Measurements from ENCODE around the gene ADRA2C. TPM values are rescaled to one million over a fixed set of nuclear protein-coding genes. Genes with fewer than 3 reads are reported as not detected.

The ADRA2C gene
- polyA plus RNA-seq, 1 donor from 2014 or later = 3.0 TPM

DNA sequence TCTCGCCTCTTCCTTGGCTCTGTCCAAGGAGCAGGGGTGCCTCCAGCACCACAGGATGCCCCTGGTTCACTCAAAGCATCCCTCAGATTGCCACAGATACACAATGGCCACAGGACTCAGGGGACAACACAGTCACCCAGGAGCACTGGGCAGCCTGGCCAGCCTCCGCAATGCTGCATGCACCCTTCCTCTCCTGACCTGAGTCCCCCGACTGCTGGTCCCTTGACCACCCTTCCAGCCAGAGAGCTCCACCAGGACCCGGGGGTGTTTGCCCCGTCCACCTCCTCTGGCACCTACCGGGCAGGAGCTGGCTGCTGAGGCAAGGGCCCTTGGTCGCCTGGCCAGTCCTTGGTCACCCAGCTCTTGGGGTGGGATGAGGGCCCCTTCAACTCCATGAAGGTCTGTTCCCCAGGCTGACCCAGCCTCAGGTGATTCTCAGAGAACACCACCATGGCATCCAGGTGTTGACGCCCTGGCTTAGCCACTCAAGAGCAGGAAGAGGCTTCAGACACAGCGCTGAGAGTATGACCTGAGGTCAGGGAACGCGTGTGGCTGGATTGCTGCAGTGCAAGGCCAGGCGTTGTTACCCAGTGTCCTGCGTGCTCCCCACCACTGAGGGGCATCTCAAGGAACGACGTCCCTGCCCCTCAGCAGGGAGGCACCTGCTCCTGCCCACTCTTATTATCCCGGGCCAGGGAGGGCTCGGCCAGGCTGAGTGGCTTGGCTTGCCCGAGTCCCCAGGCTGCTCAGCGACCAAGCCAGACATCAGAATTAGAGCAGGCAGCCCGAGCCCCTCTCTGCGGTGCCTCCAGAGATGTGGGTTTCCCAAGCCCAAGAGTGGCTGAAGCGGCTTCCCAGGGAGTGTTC is 10.2 kb downstream of the ADRA2C start:
- no peak overlapping the region for H3K9ac ChIP-seq (ENCODE audit: low read length)
- H3K4me3 ChIP-seq (ENCODE audit: low read length) = no peak overlapping the region
- no peak overlapping the region for H2AFZ ChIP-seq (ENCODE audit: low read depth, low read length)
- no peak overlapping the region for H3K27ac ChIP-seq (ENCODE audit: low read length)
- H3K79me2 ChIP-seq (replicated peaks; ENCODE audit: insufficient read depth, low read length) = no peaks in the 10 kb centered on the region
- H3K36me3 ChIP-seq (ENCODE audit: insufficient read depth, low read length) = no peaks in the 10 kb centered on the region
- H3F3A ChIP-seq (ENCODE audit: insufficient read depth, low read length, poor library complexity, severe bottlenecking) = no peaks in the 10 kb centered on the region
- H3K9me3 ChIP-seq (ENCODE audit: low read length) = no peaks in the 10 kb centered on the region
- H3K4me2 ChIP-seq (ENCODE audit: low read length) = no peak overlapping the region
- no peaks in the 10 kb centered on the region for H3K27me3 ChIP-seq (ENCODE audit: insufficient read depth, low read depth, low read length)
- H4K20me1 ChIP-seq (ENCODE audit: insufficient read depth) = no peaks in the 10 kb centered on the region
- TF ChIP-seq MXI1 (conservative IDR thresholded peaks at IDR 0.05; ENCODE audit: poor library complexity, severe bottlenecking) = no peak
- TF ChIP-seq POLR2AphosphoS5 (IDR thresholded peaks at IDR 0.05) = no peak
- TF ChIP-seq CTCF (IDR thresholded peaks at IDR 0.05; ENCODE audit: poor library complexity, severe bottlenecking) = no peak
- TF ChIP-seq TAF1 (IDR thresholded peaks at IDR 0.05; ENCODE audit: low read depth) = no peak
- no peak for TF ChIP-seq EP300 (conservative IDR thresholded peaks at IDR 0.05; ENCODE audit: poor library complexity, severe bottlenecking)
- no peak for TF ChIP-seq EZH2 (IDR thresholded peaks at IDR 0.05; ENCODE audit: borderline replicate concordance, insufficient read depth, low read length, poor library complexity, severe bottlenecking)
- TF ChIP-seq, protein P1, sequence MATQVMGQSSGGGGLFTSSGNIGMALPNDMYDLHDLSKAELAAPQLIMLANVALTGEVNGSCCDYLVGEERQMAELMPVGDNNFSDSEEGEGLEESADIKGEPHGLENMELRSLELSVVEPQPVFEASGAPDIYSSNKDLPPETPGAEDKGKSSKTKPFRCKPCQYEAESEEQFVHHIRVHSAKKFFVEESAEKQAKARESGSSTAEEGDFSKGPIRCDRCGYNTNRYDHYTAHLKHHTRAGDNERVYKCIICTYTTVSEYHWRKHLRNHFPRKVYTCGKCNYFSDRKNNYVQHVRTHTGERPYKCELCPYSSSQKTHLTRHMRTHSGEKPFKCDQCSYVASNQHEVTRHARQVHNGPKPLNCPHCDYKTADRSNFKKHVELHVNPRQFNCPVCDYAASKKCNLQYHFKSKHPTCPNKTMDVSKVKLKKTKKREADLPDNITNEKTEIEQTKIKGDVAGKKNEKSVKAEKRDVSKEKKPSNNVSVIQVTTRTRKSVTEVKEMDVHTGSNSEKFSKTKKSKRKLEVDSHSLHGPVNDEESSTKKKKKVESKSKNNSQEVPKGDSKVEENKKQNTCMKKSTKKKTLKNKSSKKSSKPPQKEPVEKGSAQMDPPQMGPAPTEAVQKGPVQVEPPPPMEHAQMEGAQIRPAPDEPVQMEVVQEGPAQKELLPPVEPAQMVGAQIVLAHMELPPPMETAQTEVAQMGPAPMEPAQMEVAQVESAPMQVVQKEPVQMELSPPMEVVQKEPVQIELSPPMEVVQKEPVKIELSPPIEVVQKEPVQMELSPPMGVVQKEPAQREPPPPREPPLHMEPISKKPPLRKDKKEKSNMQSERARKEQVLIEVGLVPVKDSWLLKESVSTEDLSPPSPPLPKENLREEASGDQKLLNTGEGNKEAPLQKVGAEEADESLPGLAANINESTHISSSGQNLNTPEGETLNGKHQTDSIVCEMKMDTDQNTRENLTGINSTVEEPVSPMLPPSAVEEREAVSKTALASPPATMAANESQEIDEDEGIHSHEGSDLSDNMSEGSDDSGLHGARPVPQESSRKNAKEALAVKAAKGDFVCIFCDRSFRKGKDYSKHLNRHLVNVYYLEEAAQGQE (IDR thresholded peaks at IDR 0.05; ENCODE audit: borderline replicate concordance) = no peak
- TF ChIP-seq SMC3 (conservative IDR thresholded peaks at IDR 0.05; ENCODE audit: poor library complexity) = no peak
- no peak for TF ChIP-seq RAD21 (conservative IDR thresholded peaks at IDR 0.05)
- H3K9me2 ChIP-seq (ENCODE audit: insufficient read depth, low read length) = no peaks in the 10 kb centered on the region

DNA sequence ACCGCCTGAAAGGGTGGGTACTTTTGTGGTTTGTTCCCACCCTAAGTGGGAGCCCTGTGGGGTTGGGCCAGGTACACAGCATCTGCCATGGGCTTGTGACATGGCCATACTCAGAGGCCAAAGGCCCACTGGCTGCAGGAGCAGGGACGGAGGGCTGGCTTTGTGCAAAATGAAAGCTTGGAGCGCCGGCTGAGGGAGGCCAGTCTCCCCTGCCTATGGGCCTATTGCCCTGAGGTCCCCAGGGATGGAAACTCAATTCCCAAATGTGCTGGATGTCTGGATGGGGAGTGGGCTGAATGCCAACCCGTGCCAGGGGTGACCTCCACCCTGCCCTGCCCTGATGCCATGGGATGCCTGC is 10.8 kb downstream of the ADRA2C start:
- no peaks in the 10 kb centered on the region for H3K36me3 ChIP-seq (ENCODE audit: insufficient read depth, low read length)
- H3F3A ChIP-seq (ENCODE audit: insufficient read depth, low read length, poor library complexity, severe bottlenecking) = no peaks in the 10 kb centered on the region
- H3K27ac ChIP-seq (ENCODE audit: low read length) = no peak overlapping the region
- H4K20me1 ChIP-seq (ENCODE audit: insufficient read depth) = no peaks in the 10 kb centered on the region
- no peak overlapping the region for H3K9ac ChIP-seq (ENCODE audit: low read length)
- H2AFZ ChIP-seq (ENCODE audit: low read depth, low read length) = no peak overlapping the region
- H3K79me2 ChIP-seq (replicated peaks; ENCODE audit: insufficient read depth, low read length) = no peaks in the 10 kb centered on the region
- H3K9me3 ChIP-seq (ENCODE audit: low read length) = no peaks in the 10 kb centered on the region
- no peak overlapping the region for H3K4me3 ChIP-seq (ENCODE audit: low read length)
- H3K27me3 ChIP-seq (ENCODE audit: insufficient read depth, low read depth, low read length) = no peaks in the 10 kb centered on the region
- no peak for TF ChIP-seq POLR2AphosphoS5 (IDR thresholded peaks at IDR 0.05)
- TF ChIP-seq RAD21 (conservative IDR thresholded peaks at IDR 0.05) = no peak
- TF ChIP-seq TAF1 (IDR thresholded peaks at IDR 0.05; ENCODE audit: low read depth) = no peak
- no peak for TF ChIP-seq EP300 (conservative IDR thresholded peaks at IDR 0.05; ENCODE audit: poor library complexity, severe bottlenecking)
- TF ChIP-seq, protein P1 (IDR thresholded peaks at IDR 0.05; ENCODE audit: borderline replicate concordance) = no peak
- TF ChIP-seq SMC3 (conservative IDR thresholded peaks at IDR 0.05; ENCODE audit: poor library complexity) = no peak
- no peak for TF ChIP-seq MXI1 (conservative IDR thresholded peaks at IDR 0.05; ENCODE audit: poor library complexity, severe bottlenecking)
- no peak for TF ChIP-seq CTCF (IDR thresholded peaks at IDR 0.05; ENCODE audit: poor library complexity, severe bottlenecking)
- TF ChIP-seq EZH2 (IDR thresholded peaks at IDR 0.05; ENCODE audit: borderline replicate concordance, insufficient read depth, low read length, poor library complexity, severe bottlenecking) = no peak
- no peak overlapping the region for H3K4me2 ChIP-seq (ENCODE audit: low read length)
- no peaks in the 10 kb centered on the region for H3K9me2 ChIP-seq (ENCODE audit: insufficient read depth, low read length)

All from neural cell (in vitro differentiated cells).